HepG2 (cell line): Measurements from ENCODE around the gene NAA16. TPM values are rescaled to one million over a fixed set of nuclear protein-coding genes. Genes with fewer than 3 reads are reported as not detected.

Experiments used
- BCL6 ChIP-seq: IDR thresholded peaks from 2 replicates; pipeline ENCODE4 v1.6.1; 2016; ENCODE audit warnings: missing genetic modification reagents, missing compliant biosample characterization
- FOXM1 ChIP-seq: sonication (generic); formaldehyde crosslinking; IDR thresholded peaks from 2 replicates; pipeline ENCODE4 v1.5.0; 2020; ENCODE audit warnings: missing genetic modification reagents
- HDAC2 ChIP-seq: sonication (generic); formaldehyde crosslinking; IDR thresholded peaks from 2 replicates; pipeline ENCODE4 v1.4.0; 2020; ENCODE audit warnings: missing genetic modification reagents
- HMGA1 ChIP-seq: sonication (generic); formaldehyde crosslinking; conservative IDR thresholded peaks from 2 replicates; pipeline ENCODE4 v1.4.0; 2020; ENCODE audit warnings: missing genetic modification reagents
- HNRNPUL1 ChIP-seq: fragments of 200-400 bp; formaldehyde crosslinking; IDR thresholded peaks from 2 replicates; pipeline ENCODE4 v1.6.1; 2017; ENCODE audit warnings: low read depth, mild to moderate bottlenecking, low read length, moderate library complexity
- KAT8 ChIP-seq: IDR thresholded peaks from 2 replicates; pipeline ENCODE4 v1.6.1; 2016; ENCODE audit warnings: missing genetic modification reagents, missing compliant biosample characterization
- LCORL ChIP-seq, 2 experiments: fragments of 450-650 bp in 1 of 2; sonication (generic) in 1 of 2; formaldehyde crosslinking in 1 of 2; IDR thresholded peaks; 2 replicates each; pipeline versions ENCODE4 v1.5.0 to v1.6.1; 2017 to 2020; ENCODE audit warnings: antibody characterized with exemption in 1 of 2, missing genetic modification reagents in 1 of 2
- MED8 ChIP-seq: sonication (generic); formaldehyde crosslinking; IDR thresholded peaks from 2 replicates; pipeline ENCODE4 v1.8.1; 2023; ENCODE audit warnings: mild to moderate bottlenecking, missing genetic modification reagents; ENCODE audit not compliant: insufficient replicate concordance
- MLLT10 ChIP-seq: sonication (generic); formaldehyde crosslinking; IDR thresholded peaks from 2 replicates; pipeline ENCODE4 v1.4.0; 2020; ENCODE audit warnings: missing genetic modification reagents
- NBN ChIP-seq: fragments of 450-650 bp; conservative IDR thresholded peaks from 2 replicates; pipeline ENCODE4 v1.6.1; 2017
- NFIC ChIP-seq: IDR thresholded peaks from 2 replicates; pipeline ENCODE4 v1.6.1; 2012; ENCODE audit warnings: mild to moderate bottlenecking, low read length, inconsistent platforms
- NR1H2 ChIP-seq: sonication (generic); formaldehyde crosslinking; IDR thresholded peaks from 2 replicates; pipeline ENCODE4 v1.8.1; 2022; ENCODE audit warnings: low read depth, missing genetic modification reagents, borderline replicate concordance
- ONECUT2 ChIP-seq: sonication (generic); formaldehyde crosslinking; IDR thresholded peaks from 2 replicates; pipeline ENCODE4 v1.4.0; 2020; ENCODE audit warnings: missing genetic modification reagents
- POGZ ChIP-seq: sonication (generic); formaldehyde crosslinking; IDR thresholded peaks from 2 replicates; pipeline ENCODE4 v1.4.0; 2020; ENCODE audit warnings: mild to moderate bottlenecking, missing genetic modification reagents
- RARA ChIP-seq: IDR thresholded peaks from 2 replicates; pipeline ENCODE4 v1.6.1; 2016; ENCODE audit warnings: missing genetic modification reagents, missing compliant biosample characterization
- RBM39 ChIP-seq: fragments of 200-400 bp; formaldehyde crosslinking; IDR thresholded peaks from one replicate; pipeline ENCODE4 v1.6.1; 2018; ENCODE audit warnings: antibody characterized with exemption, mild to moderate bottlenecking, low read depth, low read length; ENCODE audit not compliant: poor library complexity, severe bottlenecking
- SNAPC2 ChIP-seq: sonication (generic); formaldehyde crosslinking; IDR thresholded peaks from 2 replicates; pipeline ENCODE4 v1.8.1; 2022; ENCODE audit warnings: mild to moderate bottlenecking, missing genetic modification reagents
- TSC22D2 ChIP-seq: sonication (generic); formaldehyde crosslinking; IDR thresholded peaks from 2 replicates; pipeline ENCODE4 v1.5.1; 2020; ENCODE audit warnings: missing genetic modification reagents, mild to moderate bottlenecking, borderline replicate concordance
- ZFP36 ChIP-seq: fragments of 150-350 bp; IDR thresholded peaks from 2 replicates; pipeline ENCODE4 v1.6.1; 2018; ENCODE audit warnings: borderline replicate concordance, low read length, low read depth; ENCODE audit not compliant: partially characterized antibody
- ZMYM4 ChIP-seq: sonication (generic); formaldehyde crosslinking; IDR thresholded peaks from 2 replicates; pipeline ENCODE4 v1.8.1; 2023; ENCODE audit warnings: mild to moderate bottlenecking, missing genetic modification reagents
- ZNF224 ChIP-seq: sonication (generic); formaldehyde crosslinking; IDR thresholded peaks from 2 replicates; pipeline ENCODE4 v1.5.0; 2020; ENCODE audit warnings: mild to moderate bottlenecking, missing genetic modification reagents
- ZNF441 ChIP-seq: sonication (generic); formaldehyde crosslinking; IDR thresholded peaks from 2 replicates; pipeline ENCODE4 v1.7.0; 2021; ENCODE audit warnings: missing genetic modification reagents, borderline replicate concordance
- polyA plus RNA-seq, 8 experiments: library from polyadenylated mRNA; depleted of rRNA in 3 of 8; stranded (reverse) in 7 of 8; unstranded in 1 of 8; fragments of >200 nt; fragmentation: Illumina TruSeq in 4 of 8; extraction: Trizol in 4 of 8; gene quantifications; 2 replicates each; pipeline versions ENCODE4 v1.2.1 to v1.2.3, GENCODE V29; 2011 to 2016; ENCODE audit warnings: low read depth in 4 of 8, missing spikeins in 1 of 8, mixed read lengths in 1 of 8; ENCODE audit not compliant: insufficient read depth in 1 of 8
- total RNA-seq, 5 experiments: library from RNA; depleted of rRNA; stranded (reverse); fragments of >200 nt; fragmentation: Illumina TruSeq; extraction: Trizol; gene quantifications; 2 replicates each; pipeline ENCODE4 v1.2.3, GENCODE V29; 2016; ENCODE audit warnings: low read depth in 1 of 5
- TF ChIP-seq, protein P1 (sequence below): IDR thresholded peaks from 2 replicates; pipeline ENCODE4 v1.6.1; 2016; ENCODE audit warnings: low read depth
- TF ChIP-seq, protein P2 (sequence below): sonication (generic); formaldehyde crosslinking; IDR thresholded peaks from 2 replicates; pipeline ENCODE4 v1.4.0; 2020; ENCODE audit warnings: missing genetic modification reagents
- TF ChIP-seq, protein P3 (sequence below): sonication (generic); formaldehyde crosslinking; IDR thresholded peaks from 2 replicates; pipeline ENCODE4 v1.4.0; 2020; ENCODE audit warnings: mild to moderate bottlenecking, missing genetic modification reagents

Gene NAA16
- total and polyA plus RNA-seq, 2 of the 13 experiments (the other 11 are each of a cell fraction or from before 2014, with no cell fraction given) = 9.2 to 15.1 TPM

DNA sequence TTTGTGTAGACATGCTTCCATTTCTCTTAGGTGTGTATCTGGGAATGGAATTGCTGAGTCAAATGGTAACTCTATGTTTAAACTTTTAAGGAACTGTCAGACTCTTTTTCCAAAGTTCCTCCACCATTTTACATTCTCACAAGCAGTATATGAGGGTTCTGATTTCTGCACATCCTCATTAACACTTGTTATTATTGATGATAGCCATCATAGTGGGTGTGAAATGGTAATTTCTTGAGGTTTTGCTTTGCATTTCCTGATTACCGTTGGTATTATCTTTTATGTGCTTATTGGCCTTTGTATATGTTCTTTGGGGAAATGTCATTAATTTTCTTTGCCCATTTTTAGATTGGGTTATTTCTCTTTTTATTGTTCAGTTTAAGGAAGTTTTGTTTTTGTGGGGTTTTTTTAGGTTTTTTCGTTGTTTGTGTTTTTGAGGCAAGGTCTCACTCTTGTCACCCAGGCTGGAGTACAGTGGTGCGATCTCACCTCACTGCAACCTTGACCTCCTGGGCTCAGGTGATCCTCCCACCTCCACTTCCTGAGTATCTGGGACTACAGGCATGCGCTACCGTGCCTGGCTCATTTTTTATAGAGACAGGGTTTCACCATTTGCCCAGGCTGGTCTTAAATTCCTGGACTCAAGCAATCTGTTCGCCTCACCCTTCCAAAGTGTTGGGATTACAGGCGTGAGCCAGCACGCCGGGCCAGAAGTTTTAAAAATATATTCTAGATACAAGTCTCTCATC lies 34.3 kb downstream of the NAA16 start (continued):
- TF ChIP-seq, protein P1, sequence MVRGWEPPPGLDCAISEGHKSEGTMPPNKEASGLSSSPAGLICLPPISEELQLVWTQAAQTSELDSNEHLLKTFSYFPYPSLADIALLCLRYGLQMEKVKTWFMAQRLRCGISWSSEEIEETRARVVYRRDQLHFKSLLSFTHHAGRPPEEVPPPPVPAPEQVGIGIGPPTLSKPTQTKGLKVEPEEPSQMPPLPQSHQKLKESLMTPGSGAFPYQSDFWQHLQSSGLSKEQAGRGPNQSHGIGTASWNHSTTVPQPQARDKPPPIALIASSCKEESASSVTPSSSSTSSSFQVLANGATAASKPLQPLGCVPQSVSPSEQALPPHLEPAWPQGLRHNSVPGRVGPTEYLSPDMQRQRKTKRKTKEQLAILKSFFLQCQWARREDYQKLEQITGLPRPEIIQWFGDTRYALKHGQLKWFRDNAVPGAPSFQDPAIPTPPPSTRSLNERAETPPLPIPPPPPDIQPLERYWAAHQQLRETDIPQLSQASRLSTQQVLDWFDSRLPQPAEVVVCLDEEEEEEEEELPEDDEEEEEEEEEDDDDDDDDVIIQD (CRISPR knock-in tag) = peak; percentile 73; the same call in 1 of the 2 replicates
- TF ChIP-seq MLLT10 (CRISPR knock-in tag) = no peak
- TF ChIP-seq SNAPC2 (CRISPR knock-in tag) = no peak
- TF ChIP-seq HNRNPUL1 = no peak
- TF ChIP-seq, protein P2, sequence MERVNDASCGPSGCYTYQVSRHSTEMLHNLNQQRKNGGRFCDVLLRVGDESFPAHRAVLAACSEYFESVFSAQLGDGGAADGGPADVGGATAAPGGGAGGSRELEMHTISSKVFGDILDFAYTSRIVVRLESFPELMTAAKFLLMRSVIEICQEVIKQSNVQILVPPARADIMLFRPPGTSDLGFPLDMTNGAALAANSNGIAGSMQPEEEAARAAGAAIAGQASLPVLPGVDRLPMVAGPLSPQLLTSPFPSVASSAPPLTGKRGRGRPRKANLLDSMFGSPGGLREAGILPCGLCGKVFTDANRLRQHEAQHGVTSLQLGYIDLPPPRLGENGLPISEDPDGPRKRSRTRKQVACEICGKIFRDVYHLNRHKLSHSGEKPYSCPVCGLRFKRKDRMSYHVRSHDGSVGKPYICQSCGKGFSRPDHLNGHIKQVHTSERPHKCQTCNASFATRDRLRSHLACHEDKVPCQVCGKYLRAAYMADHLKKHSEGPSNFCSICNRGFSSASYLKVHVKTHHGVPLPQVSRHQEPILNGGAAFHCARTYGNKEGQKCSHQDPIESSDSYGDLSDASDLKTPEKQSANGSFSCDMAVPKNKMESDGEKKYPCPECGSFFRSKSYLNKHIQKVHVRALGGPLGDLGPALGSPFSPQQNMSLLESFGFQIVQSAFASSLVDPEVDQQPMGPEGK (CRISPR knock-in tag) = no peak
- no peak for TF ChIP-seq HDAC2 (CRISPR knock-in tag)
- TF ChIP-seq HMGA1 (CRISPR knock-in tag) = no peak
- no peak for TF ChIP-seq FOXM1
- TF ChIP-seq, protein P3, sequence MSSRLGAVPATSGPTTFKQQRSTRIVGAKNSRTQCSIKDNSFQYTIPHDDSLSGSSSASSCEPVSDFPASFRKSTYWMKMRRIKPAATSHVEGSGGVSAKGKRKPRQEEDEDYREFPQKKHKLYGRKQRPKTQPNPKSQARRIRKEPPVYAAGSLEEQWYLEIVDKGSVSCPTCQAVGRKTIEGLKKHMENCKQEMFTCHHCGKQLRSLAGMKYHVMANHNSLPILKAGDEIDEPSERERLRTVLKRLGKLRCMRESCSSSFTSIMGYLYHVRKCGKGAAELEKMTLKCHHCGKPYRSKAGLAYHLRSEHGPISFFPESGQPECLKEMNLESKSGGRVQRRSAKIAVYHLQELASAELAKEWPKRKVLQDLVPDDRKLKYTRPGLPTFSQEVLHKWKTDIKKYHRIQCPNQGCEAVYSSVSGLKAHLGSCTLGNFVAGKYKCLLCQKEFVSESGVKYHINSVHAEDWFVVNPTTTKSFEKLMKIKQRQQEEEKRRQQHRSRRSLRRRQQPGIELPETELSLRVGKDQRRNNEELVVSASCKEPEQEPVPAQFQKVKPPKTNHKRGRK (CRISPR knock-in tag) = no peak
- TF ChIP-seq ZNF224 (CRISPR knock-in tag) = no peak
- TF ChIP-seq TSC22D2 = no peak
- no peak for TF ChIP-seq ZNF441
- TF ChIP-seq BCL6 (CRISPR knock-in tag) = no peak
- TF ChIP-seq NBN = no peak
- TF ChIP-seq RBM39 = no peak
- peak; percentile 61; the same call in 1 of the 2 replicates for TF ChIP-seq ZMYM4
- no peak for TF ChIP-seq KAT8 (CRISPR knock-in tag)
- TF ChIP-seq LCORL (IDR thresholded peaks at IDR 0.05) = no peak
- TF ChIP-seq LCORL (CRISPR knock-in tag; IDR thresholded peaks at IDR 0.05) = no peak
- TF ChIP-seq NFIC = no peak
- no peak for TF ChIP-seq ZFP36
- no peak for TF ChIP-seq ONECUT2 (CRISPR knock-in tag)
- TF ChIP-seq MED8 (CRISPR knock-in tag) = no peak
- peak; percentile 32; the same call in 1 of the 2 replicates for TF ChIP-seq RARA (CRISPR knock-in tag)
- TF ChIP-seq POGZ (CRISPR knock-in tag) = 0 out of 2 replicates have a peak, but pooled peaks have one; percentile 41
- no peak for TF ChIP-seq NR1H2
